ENCODE results near the gene ZNF579. TPM values are rescaled to one million over a fixed set of nuclear protein-coding genes. Genes with fewer than 3 reads are reported as not detected.

Gene ZNF579
- total RNA-seq, 1 experiment from 2014 or later: 12.6 TPM

DNA sequence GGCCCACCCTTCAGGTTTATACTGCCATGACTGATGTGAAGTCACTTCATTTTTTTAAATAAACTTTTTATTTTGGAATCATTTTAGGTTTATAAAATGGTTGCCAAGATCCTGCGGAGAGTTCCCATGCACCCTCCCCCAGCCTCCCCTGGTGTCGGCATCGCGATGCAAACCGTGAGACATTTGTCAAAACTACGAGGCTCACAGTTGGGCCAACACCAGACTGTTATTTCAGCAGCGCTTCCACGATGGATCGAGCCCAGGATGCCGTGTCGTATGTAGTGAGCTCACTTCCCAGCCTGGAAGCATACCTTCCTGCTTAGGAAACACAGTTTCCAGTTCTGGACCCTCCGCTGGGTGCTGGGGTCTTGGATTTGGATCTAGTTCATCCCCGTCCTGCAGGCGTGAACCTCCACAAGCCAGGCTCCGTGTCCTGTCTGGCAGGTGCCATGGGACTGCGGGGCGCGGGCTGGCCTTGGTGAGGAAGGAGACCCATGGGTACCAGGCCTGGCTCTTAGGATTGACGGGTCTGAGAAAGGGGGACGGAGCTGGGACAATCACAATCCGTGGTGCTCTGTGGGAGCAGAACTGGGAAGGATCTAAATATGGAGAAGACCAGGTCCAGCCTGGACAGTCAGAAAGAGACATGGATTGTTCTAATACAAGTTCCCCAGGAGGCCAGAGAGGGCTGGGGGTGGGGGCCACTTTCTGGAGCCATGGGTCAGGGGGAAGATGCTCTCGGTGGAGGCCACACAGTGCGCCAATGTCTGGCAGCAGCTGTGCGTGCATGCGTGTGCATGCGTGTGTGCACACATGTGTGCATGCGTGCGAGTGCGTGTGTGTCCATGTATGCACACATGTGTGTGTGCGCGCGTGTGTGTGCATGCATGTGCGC, 41.3 kb downstream of the ZNF579 start:
- Mint-ChIP-seq H3K4me3 (ENCODE audit: unreplicated experiment) (no peak overlapping the region), H3K27ac (ENCODE audit: low read depth, unreplicated experiment) (no peak overlapping the region), H3K4me1 (ENCODE audit: insufficient read depth, unreplicated experiment) (no peaks in the 10 kb centered on the region), H3K36me3 (ENCODE audit: insufficient read depth, unreplicated experiment) (no peaks in the 10 kb centered on the region), H3K9me3 (ENCODE audit: unreplicated experiment) (peaks cover 14% of the 10 kb centered on the region), H3K27me3 (ENCODE audit: insufficient read depth, unreplicated experiment) (no peaks in the 10 kb centered on the region)
- DNase-seq (ENCODE audit: unreplicated experiment): no peak
- TF ChIP-seq, protein P1, sequence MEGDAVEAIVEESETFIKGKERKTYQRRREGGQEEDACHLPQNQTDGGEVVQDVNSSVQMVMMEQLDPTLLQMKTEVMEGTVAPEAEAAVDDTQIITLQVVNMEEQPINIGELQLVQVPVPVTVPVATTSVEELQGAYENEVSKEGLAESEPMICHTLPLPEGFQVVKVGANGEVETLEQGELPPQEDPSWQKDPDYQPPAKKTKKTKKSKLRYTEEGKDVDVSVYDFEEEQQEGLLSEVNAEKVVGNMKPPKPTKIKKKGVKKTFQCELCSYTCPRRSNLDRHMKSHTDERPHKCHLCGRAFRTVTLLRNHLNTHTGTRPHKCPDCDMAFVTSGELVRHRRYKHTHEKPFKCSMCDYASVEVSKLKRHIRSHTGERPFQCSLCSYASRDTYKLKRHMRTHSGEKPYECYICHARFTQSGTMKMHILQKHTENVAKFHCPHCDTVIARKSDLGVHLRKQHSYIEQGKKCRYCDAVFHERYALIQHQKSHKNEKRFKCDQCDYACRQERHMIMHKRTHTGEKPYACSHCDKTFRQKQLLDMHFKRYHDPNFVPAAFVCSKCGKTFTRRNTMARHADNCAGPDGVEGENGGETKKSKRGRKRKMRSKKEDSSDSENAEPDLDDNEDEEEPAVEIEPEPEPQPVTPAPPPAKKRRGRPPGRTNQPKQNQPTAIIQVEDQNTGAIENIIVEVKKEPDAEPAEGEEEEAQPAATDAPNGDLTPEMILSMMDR (IDR thresholded peaks at IDR 0.05; ENCODE audit: unreplicated experiment): no peak
- CTCF ChIA-PET: no interaction called here
- intact Hi-C loops (cut with micrococcal nuclease): no loop called here
- BruUV-seq (replicated peaks): no TSS peak
- POLR2A ChIA-PET: no interaction called here

DNA sequence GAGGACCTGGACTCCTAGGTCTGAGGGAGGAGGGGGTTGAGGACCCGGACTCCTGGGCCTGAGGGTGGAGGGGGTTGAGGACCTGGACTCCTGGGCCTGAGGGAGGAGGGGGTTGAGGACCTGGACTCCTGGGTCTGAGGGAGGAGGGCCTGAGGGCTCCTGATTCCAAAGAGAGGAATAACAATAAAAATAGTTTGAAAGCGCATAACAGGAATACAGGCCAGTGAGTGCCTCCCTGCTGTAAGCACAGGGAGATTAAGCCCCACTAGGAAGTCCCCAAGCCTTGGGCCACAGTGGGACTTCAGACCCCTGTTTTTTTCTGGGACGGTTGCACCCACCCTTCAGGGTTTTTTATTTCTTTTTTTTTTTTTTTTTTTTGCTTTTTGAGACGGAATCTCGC, 42.5 kb downstream of the ZNF579 start:
- Mint-ChIP-seq H3K27me3 (ENCODE audit: insufficient read depth, unreplicated experiment) (no peaks in the 10 kb centered on the region), H3K27ac (ENCODE audit: low read depth, unreplicated experiment) (no peak overlapping the region), H3K4me1 (ENCODE audit: insufficient read depth, unreplicated experiment) (no peaks in the 10 kb centered on the region), H3K9me3 (ENCODE audit: unreplicated experiment) (peaks cover 8% of the 10 kb centered on the region), H3K4me3 (ENCODE audit: unreplicated experiment) (no peak overlapping the region), H3K36me3 (ENCODE audit: insufficient read depth, unreplicated experiment) (no peaks in the 10 kb centered on the region)
- TF ChIP-seq, protein P1 (IDR thresholded peaks at IDR 0.05; ENCODE audit: unreplicated experiment): no peak
- no peak for DNase-seq (ENCODE audit: unreplicated experiment)
- CTCF ChIA-PET: interaction anchor here (0.7 kb wide), 1 partner anchor 129 kb away, joined by 3 read pairs; no protein-coding TSS in a partner anchor
- intact Hi-C loops (cut with micrococcal nuclease): no loop called here
- BruUV-seq (replicated peaks): no TSS peak
- POLR2A ChIA-PET: no interaction called here

DNA sequence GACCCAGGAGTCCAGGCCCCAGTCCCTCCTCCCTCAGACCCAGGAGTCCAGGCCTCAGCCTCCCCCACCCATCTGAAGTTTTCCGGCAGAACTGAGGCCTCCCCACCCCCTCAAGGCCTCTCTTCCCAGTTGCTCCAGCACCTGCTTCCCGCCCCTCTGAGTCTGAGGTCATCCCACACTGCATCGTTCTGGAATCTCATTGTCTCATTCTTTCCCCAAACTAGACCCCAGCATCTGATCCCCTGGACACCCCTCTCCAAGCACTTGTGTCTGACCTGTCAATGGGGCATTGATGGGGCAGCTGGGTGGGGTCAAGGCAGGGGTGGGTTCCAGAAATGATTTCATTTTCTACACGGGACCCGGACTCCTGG, 42.9 kb downstream of the ZNF579 start:
- Mint-ChIP-seq H3K9me3 (ENCODE audit: unreplicated experiment) (peaks cover 4% of the 10 kb centered on the region), H3K4me1 (ENCODE audit: insufficient read depth, unreplicated experiment) (no peaks in the 10 kb centered on the region), H3K27ac (ENCODE audit: low read depth, unreplicated experiment) (no peak overlapping the region), H3K27me3 (ENCODE audit: insufficient read depth, unreplicated experiment) (no peaks in the 10 kb centered on the region), H3K36me3 (ENCODE audit: insufficient read depth, unreplicated experiment) (no peaks in the 10 kb centered on the region), H3K4me3 (ENCODE audit: unreplicated experiment) (no peak overlapping the region)
- CTCF ChIA-PET: no interaction called here
- TF ChIP-seq, protein P1 (IDR thresholded peaks at IDR 0.05; ENCODE audit: unreplicated experiment): no peak
- BruUV-seq (replicated peaks): no TSS peak
- intact Hi-C loops (cut with micrococcal nuclease): no loop called here
- DNase-seq (ENCODE audit: unreplicated experiment): no peak
- POLR2A ChIA-PET: no interaction called here

DNA sequence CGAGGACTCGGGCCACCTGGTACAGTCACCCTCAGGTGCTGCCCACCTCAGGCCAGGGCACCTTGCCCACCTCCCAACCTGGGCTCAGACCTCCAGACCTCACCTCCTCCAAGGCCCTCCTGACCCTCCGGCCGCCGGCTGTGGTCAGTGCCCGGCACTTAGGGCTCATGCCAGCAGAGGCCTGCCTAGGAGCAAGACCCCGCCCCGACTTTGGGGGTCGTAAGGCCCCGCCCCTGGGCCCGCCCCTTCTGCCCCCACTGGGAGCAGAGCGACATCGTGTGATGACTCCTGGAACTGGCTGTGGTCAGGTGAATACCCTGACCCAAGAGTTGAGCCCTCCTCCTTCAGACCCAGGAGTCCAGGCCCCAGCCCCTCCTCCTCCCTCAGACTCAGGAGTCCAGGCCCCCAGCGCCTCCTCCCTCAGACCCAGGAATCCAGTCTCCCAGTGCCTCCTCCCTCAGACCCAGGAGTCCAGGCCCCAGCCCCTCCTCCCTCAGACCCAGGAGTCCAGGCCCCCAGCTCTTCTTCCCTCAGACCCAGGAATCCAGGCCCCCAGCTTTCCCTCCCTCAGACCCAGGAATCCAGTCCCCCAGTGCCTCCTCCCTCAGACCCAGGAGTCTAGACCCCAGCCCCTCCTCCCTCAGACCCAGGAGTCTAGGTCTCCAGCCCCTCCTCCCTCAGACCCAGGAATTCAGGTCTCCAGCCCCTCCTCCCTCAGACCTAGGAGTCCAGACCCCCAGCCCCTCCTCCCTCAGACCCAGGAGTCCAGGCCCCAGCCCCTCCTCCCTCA, 43.5 kb downstream of the ZNF579 start, which contains the start of gene SBK2:
Gene SBK2 (minus strand): TSS at position 183 of the 790 bp plus-strand sequence. CDS start 839 bp downstream, outside the sequence.
- CTCF ChIA-PET: no interaction called here
- TF ChIP-seq, protein P1 (IDR thresholded peaks at IDR 0.05; ENCODE audit: unreplicated experiment): no peak
- H3K27ac Mint-ChIP-seq (ENCODE audit: low read depth, unreplicated experiment): no peak within 1 kb of the TSS
- POLR2A ChIA-PET: no interaction called here
- H3K4me1 Mint-ChIP-seq (ENCODE audit: insufficient read depth, unreplicated experiment): no peaks in the 10 kb centered on the region
- no peaks in the 10 kb centered on the region for H3K27me3 Mint-ChIP-seq (ENCODE audit: insufficient read depth, unreplicated experiment)
- no peaks in the 10 kb centered on the region for H3K9me3 Mint-ChIP-seq (ENCODE audit: unreplicated experiment)
- intact Hi-C loops (cut with micrococcal nuclease): no loop called here
- DNase-seq (ENCODE audit: unreplicated experiment): no peak
- no peak within 1 kb of the TSS for H3K4me3 Mint-ChIP-seq (ENCODE audit: unreplicated experiment)
- no TSS peak for BruUV-seq (replicated peaks)
- no peaks in the 10 kb centered on the region for H3K36me3 Mint-ChIP-seq (ENCODE audit: insufficient read depth, unreplicated experiment)
